Calu3 (cell line): ENCODE results near the gene XG. TPM values are rescaled to one million over a fixed set of nuclear protein-coding genes. Genes with fewer than 3 reads are reported as not detected.

Source experiments
- BruUV-seq: library from RNA; stranded (reverse); fragments of 400-500 nt; replicated peaks from 2 replicates; lab custom pipeline; 2021; lab: Mats Ljungman, UMichigan
- CTCF ChIA-PET: fragments of 300-600 bp; sonication (Branson Sonifier 250); formaldehyde crosslinking; loops from one replicate; lab custom pipeline; 2022; ENCODE audit warnings: antibody characterized with exemption; lab: Charles Lee
- DNase-seq: peaks from one replicate; pipeline ENCODE4 v3.0.0; 2022
- H3K27ac Mint-ChIP-seq: one replicate; pipeline ENCODE4 v1.8.0; 2022; ENCODE audit warnings: mixed read lengths; ENCODE audit not compliant: unreplicated experiment
- H3K27me3 Mint-ChIP-seq: one replicate; pipeline ENCODE4 v1.8.0; 2022; ENCODE audit warnings: mixed read lengths; ENCODE audit not compliant: unreplicated experiment
- H3K36me3 Mint-ChIP-seq: one replicate; pipeline ENCODE4 v1.8.0; 2022; ENCODE audit warnings: mild to moderate bottlenecking, moderate library complexity, mixed read lengths; ENCODE audit not compliant: insufficient read depth, unreplicated experiment
- H3K4me1 Mint-ChIP-seq: one replicate; pipeline ENCODE4 v1.8.0; 2022; ENCODE audit warnings: mild to moderate bottlenecking, low read depth, mixed read lengths; ENCODE audit not compliant: unreplicated experiment
- H3K4me3 Mint-ChIP-seq: one replicate; pipeline ENCODE4 v1.8.0; 2022; ENCODE audit warnings: mild to moderate bottlenecking, low read depth, moderate library complexity, mixed read lengths; ENCODE audit not compliant: unreplicated experiment
- H3K9me3 Mint-ChIP-seq: one replicate; pipeline ENCODE4 v1.8.0; 2022; ENCODE audit warnings: low read depth, mixed read lengths; ENCODE audit not compliant: unreplicated experiment
- intact Hi-C: fragments of 100-400 bp; cut with micrococcal nuclease; formaldehyde crosslinking; loops from one replicate; pipeline ENCODE4 v1.10.0; 2022; ENCODE audit not compliant: unreplicated experiment
- total RNA-seq: library from RNA; stranded (reverse); gene quantifications from 2 replicates; pipeline ENCODE4 v1.2.3, GENCODE V29; 2022
- TF ChIP-seq, protein P1 (sequence below): fragments of 200-600 bp; IDR thresholded peaks from one replicate; pipeline ENCODE4 v1.8.0; 2022; ENCODE audit warnings: antibody characterized with exemption; ENCODE audit not compliant: unreplicated experiment

The XG gene
- total RNA-seq, 1 experiment from 2014 or later, result not detected

DNA sequence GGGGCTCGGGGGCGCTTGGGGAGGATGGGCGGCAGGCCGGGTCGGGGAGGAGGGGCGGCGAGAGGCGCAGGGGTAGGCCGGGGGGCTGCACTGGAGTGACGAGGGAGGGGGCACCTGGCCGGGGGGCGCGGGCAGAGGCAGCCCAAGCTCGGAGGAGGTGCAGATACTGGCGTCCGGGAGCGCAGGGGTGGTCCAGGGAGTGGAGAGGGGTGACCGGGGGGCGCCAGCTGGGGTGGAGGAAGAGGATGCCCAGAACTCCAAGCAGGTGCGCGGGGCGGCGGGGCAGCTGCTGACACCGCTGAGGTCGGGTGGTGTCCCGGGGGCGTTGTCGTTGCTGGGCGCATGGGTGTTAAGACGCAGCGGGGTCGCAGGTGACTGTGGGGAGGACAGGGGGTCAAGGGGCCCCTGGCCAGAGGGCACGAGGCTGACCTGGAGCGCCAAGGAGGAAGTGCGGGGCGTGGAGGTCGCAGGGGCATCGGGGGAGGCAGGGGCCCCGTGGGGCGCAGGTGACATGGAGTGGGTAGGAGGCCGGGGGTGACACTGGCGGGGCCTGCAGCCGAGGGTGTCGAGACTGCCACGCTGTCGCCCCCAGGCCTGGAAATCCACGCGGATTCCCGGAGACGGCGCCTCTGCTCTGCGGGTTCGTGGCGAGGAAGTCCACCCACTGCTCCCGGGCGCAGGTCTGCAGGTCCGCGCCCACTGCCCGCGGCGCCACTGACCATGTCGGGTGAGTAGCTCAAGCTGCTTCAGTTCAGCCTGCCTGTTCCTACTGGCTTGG lies 77.8 kb downstream of the XG start:
- no peaks in the 10 kb centered on the region for H3K9me3 Mint-ChIP-seq
- H3K27me3 Mint-ChIP-seq, result no peaks in the 10 kb centered on the region
- H3K4me3 Mint-ChIP-seq, result no peak overlapping the region
- no peak overlapping the region for H3K27ac Mint-ChIP-seq
- DNase-seq, result no peak
- H3K4me1 Mint-ChIP-seq, result no peaks in the 10 kb centered on the region
- no TSS peak for BruUV-seq
- no peaks in the 10 kb centered on the region for H3K36me3 Mint-ChIP-seq
- intact Hi-C loops, result no loop called here
- CTCF ChIA-PET, result no interaction called here
- TF ChIP-seq, protein P1, sequence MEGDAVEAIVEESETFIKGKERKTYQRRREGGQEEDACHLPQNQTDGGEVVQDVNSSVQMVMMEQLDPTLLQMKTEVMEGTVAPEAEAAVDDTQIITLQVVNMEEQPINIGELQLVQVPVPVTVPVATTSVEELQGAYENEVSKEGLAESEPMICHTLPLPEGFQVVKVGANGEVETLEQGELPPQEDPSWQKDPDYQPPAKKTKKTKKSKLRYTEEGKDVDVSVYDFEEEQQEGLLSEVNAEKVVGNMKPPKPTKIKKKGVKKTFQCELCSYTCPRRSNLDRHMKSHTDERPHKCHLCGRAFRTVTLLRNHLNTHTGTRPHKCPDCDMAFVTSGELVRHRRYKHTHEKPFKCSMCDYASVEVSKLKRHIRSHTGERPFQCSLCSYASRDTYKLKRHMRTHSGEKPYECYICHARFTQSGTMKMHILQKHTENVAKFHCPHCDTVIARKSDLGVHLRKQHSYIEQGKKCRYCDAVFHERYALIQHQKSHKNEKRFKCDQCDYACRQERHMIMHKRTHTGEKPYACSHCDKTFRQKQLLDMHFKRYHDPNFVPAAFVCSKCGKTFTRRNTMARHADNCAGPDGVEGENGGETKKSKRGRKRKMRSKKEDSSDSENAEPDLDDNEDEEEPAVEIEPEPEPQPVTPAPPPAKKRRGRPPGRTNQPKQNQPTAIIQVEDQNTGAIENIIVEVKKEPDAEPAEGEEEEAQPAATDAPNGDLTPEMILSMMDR, result no peak

DNA sequence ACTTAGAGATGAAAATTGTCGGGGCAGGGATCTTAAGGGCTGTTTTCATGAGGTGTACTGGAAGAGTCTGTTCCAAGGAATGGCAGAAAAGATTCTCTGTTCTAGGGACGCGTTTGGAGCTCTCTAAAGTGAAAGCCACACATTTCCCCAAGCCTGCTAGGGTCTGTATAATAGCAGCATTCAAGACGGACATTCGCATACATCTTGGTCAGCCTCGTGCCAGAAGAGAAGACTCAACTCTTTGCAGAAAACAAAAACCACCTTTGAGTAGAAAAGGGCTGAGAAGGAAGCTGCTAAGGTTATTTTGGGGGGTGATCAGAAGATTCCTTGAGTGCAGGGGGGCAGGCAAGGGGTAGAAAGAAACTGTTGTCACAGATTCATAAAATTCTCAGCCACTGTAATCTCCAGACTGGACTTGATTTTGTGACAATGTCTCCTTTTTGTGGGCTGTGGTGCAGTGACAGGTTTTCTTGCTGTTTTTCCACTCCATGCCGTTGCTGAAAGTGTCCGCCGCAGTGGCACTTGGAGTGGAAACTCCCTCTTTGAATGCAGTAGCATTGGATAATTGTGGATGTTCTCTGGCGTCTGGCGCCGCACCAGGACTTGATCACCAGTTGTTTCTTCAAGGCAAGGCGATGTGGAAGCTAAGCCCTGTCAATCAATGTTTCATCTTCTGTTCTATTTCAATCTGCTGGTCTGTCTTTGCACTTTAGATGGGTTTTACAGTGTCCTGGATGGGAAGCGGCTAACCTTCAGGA lies 79.8 kb downstream of the XG start:
- intact Hi-C loops, result no loop called here
- BruUV-seq, result no TSS peak
- no peak overlapping the region for H3K27ac Mint-ChIP-seq
- no peaks in the 10 kb centered on the region for H3K4me1 Mint-ChIP-seq
- no peak for DNase-seq
- no peaks in the 10 kb centered on the region for H3K9me3 Mint-ChIP-seq
- no peaks in the 10 kb centered on the region for H3K27me3 Mint-ChIP-seq
- TF ChIP-seq, protein P1, result no peak
- H3K4me3 Mint-ChIP-seq, result no peak overlapping the region
- CTCF ChIA-PET, result interaction anchor here (0.6 kb wide), 1 partner anchor 893 kb away, joined by 3 read pairs; no protein-coding TSS in a partner anchor
- no peaks in the 10 kb centered on the region for H3K36me3 Mint-ChIP-seq

DNA sequence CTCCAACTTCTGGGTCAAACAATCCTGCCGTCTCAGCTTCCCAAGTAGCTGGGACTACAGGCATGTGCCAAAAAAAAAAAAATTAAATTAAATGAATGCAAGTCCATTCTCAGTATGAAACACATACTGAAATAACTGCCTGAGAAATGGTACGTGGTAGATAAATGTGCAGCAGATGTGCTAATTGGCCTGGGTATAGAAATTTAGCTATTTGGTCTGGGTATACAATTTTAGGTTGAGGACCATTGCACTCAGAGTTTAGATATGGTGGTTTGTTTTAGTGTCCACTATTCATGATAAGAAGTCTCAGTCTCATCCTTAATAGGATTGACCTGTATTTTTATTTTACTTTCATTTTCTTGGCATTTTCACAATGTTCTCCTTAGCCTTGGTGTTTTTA lies 86.1 kb downstream of the XG start:
- BruUV-seq, result no TSS peak

DNA sequence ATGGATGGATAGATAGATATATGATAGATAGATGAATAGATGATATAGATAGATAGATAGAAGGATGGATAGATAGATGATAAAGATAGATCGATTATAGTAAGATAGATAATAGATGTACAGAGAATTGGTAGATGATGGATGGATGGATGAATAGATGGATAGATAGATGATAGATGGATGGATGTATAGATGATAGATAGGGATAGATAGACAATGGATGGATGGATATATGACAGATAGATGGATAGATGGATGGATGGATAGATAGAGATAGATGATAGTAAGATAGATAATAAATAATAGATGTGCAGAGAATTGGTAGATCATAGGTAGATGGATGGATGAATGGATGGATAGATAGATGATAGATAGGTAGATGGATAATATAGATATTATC lies 89.1 kb downstream of the XG start:
- DNase-seq, result no peak
- Mint-ChIP-seq H3K4me3 (no peak overlapping the region), H3K27me3 (no peaks in the 10 kb centered on the region), H3K4me1 (no peaks in the 10 kb centered on the region), H3K36me3 (no peaks in the 10 kb centered on the region), H3K27ac (no peak overlapping the region), H3K9me3 (peaks cover 12% of the 10 kb centered on the region)
- CTCF ChIA-PET, result no interaction called here
- no TSS peak for BruUV-seq
- intact Hi-C loops, result no loop called here
- TF ChIP-seq, protein P1, result no peak

More for the DNA sequence above, 86.1 kb downstream of the XG start:
- no peak for DNase-seq
- Mint-ChIP-seq H3K27ac (no peak overlapping the region), H3K36me3 (no peaks in the 10 kb centered on the region), H3K4me3 (no peak overlapping the region), H3K9me3 (peaks cover 12% of the 10 kb centered on the region), H3K4me1 (no peaks in the 10 kb centered on the region), H3K27me3 (no peaks in the 10 kb centered on the region)
- TF ChIP-seq, protein P1, result no peak
- intact Hi-C loops, result no loop called here
- CTCF ChIA-PET, result no interaction called here
